HG03432 (cell line): ENCODE data around the gene POR.

ENCODE experiments used
- ATAC-seq: cut with Tn5 transposase; IDR thresholded peaks from one replicate; pipeline ENCODE4 v1.9.1; 2021; ENCODE audit warnings: mild to moderate bottlenecking, moderate library complexity; ENCODE audit not compliant: unreplicated experiment

POR gene

DNA sequence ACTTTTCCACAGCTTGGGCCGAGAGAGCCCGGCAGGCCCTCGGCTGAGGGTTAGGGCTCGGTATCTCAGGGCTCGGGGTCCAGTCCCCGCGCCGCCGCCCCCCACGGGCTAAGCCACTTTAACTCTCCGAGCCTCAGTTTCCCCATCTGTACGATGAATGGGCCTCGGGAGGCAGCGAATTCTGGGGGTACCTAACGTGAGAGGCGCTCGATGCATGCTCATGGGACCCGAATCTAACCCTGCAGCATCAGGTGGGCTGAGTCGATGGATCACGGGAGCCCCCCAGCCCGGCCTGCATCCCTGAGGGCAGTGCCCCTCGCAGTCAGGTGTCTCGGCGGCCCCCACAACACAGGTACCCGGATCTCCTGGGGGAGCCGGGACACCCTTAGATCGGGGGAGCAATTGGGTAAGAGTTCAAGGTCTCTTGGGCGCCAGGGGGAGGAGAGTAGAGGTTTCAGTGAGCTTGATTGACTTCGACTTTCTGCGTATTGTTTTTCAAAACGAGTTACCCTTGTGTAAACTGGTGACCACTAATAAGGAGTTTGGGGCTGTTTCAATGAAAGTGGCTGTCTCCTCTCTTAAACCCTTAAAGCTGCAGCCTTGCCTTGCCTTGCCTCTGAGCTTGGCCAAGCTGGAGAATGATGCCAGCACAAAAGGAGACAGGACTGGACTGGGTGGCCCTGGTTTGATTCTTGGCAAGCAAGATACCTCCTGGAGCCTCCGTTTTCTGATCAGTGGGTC is 631 bp downstream of the POR start:
- ATAC-seq = peak; percentile 5

DNA sequence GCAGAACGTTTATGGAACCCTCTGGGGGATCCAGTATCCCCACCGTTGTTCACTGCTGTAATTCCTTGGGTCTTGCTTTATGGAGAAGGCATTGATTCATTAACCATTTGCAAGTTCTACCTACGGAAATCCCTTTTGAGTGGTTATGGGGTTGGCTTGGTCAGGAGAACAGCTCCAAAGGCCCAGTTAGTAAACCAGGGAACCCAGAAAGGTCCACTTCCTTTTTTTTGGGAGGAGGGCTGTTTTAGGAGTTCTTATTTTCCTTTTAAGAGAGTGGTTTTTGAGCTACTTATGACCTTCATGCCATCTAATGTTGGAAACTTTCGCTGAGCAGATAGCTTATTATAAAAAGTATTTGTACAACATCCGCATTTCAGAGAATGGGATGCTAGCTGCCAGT is 1.3 kb downstream of the POR start:
- no peak for ATAC-seq

DNA sequence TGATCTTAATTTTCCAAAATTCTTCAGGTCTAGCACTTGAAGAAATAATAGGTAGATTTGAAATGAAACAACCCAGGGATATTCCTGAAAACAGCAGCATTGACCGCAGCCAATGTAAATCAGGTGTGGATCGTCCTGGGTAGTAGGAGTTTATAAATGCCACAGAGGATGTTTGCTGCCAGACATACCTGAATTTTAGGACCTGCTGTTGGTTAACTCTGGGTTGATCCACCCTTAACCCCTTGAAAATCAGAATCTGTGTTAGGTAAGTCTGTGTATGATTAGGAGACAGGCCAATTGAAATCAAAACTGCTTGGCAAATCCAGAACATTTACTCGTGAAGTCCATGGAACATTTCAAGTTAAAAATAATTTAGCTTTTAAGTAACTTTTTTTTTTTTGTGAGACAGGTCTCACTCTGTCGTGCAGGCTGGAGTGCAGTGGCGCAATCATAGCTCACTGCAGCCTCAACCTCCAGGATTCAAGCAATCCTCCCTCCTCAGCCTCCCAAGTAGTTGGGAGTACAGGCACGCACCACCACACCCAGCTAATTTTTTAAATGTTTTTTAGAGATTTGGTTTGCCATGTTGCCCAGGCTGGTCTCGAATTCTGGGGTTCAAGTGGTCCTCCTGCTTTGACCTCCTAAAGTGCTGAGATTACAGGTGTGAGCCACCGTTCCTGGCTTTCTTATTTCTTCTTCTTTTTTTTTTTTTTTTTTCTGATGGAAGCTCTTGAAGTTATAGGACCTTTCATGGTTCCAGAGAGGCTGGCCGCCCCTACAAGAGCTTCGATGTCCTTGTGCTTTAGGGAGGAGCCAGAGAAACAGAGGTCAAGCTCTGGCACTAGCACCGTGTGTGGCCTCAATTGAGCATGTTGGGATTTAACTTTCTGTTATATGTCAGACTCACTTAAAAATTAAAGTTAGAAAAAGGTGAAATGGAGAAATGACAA is 2.0 kb downstream of the POR start:
- ATAC-seq = no peak

DNA sequence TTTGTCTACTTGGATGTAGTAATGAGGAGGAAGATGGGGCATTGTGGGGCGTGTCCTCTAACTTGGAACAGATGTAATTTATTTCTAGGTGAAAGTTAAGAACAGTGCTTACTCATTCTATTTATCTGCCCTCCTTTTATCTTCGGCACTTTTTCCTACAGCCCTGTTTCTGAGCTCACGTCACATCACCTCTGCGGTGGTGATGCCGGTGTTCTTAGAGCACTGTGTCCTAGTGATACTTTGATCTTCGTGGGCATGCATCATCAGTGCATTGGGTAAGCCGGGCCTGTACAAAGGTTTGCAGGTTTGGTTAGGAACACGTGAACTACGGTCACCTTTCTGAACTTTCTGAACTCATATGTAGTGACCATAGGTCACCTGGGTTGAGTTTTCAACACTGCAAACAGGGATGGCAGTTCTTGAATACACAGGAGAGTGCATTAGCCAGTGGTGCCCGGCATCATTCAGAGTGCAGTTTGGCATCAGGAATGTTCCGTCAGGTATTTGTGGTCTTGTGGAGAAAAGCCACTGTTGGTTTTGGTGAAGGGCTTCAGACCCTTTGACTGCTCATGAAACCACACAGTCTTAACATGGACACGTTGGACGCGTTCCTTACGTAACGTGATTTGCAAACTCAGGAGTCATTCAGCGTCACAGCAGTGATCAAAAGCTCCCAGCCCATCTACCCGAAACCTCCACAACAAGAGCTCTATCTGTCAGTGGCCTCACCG is 5.6 kb downstream of the POR start:
- ATAC-seq = no peak

DNA sequence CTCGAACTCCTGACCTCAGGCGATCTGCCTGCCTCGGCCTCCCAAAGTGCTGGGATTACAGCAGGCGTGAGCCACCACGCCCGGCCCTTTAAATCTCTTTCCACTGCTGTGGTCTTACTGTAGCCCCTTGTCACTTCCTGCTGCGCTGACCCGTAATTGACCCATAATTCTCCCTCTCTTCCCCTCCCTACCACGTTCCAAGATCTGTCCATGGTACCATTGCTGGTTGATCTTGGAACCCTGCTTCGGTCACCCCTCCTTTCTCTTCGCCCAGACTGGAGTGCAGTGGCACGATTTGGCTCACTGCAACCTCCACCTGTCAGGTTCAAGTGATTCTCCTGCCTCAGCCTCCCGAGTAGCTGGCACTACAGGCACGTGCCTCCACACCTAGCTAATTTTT is 6.5 kb downstream of the POR start:
- no peak for ATAC-seq

DNA sequence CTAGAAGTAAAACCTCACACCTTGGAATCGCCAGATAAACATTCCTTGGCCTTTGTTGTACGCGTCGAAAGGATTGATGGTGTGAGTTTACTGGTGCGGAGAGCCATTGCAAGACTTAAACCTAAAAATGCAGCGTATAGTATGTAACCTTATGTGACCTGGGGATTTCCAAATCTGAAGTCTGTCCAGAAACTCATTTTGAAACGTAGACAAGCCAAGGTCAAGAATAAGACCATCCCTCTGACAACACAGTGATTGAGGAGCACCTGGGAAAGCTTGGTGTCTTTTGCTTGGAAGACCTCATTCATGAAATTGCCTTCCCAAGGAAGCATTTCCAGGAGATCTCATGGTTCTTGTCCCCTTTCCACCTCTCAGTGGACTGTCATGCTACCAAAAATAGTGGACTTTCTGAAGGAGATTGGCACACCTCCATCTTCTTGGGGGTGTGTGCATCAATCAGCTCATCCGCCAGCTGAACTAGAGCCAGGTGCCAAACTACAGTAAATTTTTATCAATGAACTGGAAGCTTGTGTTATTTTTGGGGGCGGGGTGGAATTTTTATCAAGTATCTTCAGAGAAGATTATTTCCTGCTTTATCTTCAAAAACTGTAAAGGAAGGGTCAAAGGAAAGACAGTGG is 8.1 kb downstream of the POR start:
- ATAC-seq = no peak

DNA sequence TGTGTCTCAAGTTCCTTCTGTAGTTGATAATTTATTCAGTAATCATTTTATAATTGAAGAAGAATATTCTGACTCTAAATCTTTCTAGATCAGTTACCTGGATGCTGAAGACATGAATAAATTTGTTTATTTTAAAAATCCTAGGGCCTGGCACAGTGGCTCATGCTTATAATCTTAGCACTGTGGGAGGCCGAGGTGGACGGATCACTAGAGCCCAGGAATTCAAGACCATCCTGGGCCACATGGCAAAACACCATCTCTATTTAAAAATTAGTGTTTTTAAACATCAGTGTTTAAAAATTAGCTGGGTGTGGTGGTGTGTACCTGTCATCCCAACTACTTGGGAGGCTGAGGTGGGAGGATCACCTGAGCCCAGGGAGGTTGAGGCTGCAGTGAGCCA is 9.3 kb downstream of the POR start:
- no peak for ATAC-seq

DNA sequence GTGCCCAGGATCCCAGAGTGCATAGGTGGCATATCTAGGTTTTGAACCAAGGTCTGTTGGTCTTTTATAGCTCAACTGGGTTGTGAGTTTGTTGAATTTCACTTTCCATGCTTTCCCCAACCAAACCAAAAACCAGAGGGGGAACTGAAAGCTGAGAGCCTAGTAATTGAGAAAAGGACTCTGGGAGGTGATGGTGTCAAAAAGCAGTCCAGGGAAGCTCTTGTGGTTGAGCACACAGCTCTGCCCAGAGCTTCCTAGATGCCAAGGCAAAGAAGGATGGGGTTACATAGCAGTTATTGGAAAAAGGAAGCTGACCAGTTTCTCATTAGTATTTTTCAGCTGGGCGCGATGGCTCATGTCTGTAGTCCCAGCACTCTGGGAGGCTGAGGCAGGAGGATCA is 9.9 kb downstream of the POR start:
- no peak for ATAC-seq

DNA sequence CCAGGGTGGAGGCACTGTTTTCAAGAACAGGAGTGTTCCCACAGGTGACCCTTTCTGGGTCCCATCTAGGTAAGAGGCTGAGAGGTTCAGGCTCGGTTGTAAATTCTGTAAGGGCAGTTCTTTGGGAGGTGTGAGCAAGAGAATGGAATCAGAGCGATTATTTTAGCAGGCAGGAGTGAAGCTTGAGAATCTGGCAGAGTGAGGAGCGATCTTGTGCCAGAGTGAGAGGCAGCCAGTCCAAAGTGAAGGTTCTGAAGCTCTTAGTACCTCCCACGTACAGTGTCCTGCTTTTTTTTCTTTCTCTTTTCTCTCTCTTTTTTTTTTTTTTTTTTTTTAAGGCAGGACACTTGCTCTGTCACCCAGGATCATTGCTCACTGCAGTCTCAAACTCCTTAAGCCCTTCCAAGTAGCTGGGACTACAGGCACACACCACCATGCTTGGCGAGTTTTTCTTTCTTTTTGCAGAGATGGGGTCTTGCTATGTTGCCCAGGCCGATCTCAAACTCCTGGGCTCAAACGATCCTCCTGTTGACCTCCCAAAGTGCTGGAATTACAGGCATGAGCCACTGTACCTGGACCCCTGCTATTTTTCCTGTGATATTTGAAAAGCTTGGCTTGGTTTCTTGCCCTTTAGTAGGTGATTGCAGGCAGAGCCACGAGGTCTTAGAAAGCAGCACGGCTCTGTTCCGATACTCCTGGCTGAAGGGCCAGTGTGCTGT is 10.9 kb downstream of the POR start:
- ATAC-seq = no peak

DNA sequence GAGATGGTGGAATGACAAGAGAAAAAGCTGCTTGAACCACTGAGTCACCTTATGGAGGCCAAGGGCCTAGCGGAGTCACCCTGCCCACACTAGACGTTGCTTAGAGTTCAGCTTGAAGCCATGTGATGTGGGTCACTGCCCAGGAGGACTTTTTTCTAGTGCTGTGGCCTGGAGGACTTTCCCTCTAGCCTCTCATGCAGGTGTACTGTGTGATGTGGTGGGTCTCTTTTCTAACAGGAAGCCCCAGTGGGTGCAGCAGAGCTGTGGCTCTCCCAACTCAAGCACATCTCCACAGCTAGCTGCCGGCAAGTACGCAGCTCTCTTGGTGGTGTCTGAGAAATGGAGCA is 13.6 kb downstream of the POR start:
- peak; percentile 76 for ATAC-seq

DNA sequence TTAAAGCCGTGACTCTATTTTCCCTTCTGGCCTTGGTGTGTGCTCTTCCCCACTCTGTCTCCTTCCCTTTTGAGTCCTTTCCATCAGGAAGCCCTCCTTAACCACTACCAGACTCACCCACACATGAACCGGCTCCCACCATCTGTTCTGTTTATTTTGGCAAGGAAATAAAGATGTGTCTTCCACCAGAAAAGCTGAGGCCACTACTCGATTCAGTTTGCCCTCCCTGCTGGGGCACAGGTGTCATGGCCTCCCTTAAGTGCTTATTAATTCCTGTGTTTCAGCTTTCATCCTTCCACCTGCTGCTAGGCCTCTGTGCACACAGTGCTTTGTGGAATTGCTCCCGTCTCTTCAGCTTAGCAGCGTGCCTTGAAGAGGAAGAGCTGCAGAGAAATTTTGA is 16.7 kb downstream of the POR start:
- ATAC-seq = no peak

DNA sequence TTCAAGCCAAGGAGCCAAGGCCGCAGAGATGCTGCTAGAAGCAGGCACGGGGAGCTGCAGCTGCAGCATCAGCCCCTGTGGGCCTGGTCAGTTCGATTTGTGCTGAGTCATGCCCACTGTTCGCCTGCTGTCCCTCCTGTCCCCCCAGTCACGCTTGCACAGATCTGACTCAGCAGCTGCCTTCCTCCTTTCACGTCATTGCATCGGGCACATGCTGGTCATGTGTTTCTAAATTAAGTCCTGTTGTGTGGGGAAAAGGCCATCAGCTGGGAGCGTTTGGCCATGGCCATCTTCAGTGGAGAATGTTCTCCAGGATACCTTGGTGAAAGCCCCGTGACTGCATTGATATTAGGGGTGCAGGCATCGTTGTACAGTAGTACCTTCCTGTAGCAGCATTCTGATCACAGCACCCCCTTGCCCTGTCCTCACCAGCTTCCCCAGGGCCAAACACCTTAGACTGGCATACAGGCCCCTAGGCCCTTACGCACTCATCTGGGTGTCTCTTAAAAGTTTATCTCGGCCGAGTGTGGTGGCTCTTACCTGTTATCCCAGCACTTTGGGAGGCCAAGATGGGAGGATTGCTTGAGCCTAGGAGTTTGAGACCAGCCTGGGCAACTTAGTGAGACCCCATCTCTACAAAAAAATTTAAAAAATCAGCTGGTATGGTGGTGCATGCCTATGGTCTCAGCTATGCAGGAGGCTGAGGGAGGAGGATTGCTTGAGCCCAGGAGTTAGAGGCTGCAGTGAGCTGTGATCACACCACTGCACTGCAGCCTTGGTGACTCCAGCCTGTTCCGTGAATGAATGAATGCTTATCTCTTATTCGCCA is 23.2 kb downstream of the POR start:
- ATAC-seq = no peak

DNA sequence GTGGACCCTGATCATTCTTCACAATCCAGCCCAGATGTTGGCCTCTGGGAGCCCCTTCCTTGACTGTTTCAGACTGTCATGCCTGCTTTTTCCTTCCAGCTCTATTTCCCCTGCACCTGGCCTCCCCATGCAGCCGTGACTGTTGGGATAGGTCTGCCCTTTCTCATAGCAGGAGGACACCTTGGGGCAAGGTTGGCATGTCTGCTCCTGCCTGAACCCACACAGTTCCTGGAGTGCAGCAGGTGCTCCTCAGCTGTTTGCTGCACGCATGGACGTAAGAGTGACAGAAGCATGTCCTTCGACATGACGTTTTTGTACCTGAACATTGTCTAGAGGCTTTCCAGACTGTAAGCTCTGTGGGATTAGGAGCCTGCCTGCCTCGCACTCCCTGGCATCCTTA is 24.0 kb downstream of the POR start:
- no peak for ATAC-seq

DNA sequence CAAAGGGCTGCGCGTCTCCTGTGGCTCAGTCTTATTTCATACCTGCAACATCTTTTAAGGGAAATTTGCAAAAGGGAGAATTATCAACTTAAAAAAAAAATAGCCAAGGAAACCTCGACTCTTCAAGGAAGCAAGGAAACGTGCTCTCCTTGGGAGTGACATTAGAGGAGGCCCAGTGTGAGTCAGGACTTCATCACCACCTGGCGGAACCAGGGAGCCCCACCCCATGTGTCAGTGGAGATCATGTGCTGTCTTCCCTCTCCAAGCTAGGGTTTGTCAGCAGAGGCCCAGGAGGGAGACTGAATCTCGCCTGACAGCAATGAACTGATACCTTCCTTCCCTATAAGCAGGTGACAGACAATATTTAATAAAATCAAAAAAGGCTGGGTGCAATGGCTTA is 28.9 kb downstream of the POR start:
- ATAC-seq = no peak

DNA sequence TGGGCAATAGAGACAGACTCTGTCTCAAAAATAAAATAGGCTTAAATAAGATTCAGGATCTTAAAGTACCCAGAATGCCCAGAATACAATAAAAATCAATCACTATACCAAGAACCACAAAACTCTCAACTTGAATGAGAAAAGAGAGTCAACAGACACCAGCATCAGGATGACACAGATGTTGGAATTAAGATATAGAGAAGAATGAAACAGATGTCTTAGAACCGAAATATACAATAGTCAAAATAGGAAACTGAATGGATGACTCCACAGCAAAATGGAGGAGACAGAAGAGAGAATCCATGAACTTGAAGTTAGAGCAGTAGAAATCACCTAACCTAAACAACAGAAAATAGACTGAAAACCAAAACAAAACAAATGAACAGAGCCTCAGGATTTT is 29.6 kb downstream of the POR start:
- no peak for ATAC-seq

DNA sequence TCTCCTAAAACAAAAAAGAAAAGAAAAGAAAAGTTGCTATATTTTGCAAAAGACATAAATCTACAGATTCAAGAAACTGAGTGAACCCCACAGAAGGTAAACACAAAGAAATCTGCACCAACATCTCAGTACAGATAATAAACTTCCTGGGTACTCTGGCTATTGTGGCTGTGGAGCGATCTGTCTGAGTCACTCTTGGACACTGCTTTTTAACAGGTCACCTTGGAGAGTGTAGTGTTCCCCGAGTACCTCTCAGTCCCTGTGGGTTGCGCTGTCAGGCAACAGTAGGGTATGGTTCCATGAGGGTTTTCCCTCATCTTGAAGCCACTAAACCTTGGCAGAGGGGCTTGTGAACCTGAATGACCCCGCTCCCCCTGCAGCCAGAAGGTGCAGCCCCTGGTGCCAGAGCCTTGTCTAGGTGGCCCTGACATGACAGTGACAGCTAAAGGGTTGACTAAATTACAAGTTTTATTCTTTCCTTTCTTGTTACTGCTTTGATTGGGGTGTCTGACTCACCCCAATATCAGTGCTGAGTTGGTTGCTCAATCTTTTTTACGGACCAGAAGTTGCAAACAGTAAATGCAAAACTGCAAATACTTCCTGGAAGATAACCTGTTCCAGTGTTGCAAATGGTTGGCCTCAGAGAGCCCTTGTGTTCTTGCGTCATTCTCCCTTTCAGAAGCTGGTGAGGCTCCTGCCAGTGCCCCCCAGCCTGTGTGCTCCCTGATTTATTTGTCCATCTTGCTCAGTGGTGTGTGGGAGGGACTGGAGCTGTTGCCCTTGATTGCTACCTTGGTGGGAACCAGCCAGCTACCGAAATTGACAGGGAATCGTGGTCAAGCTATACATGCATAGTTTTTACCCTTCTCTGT is 30.6 kb downstream of the POR start:
- ATAC-seq = no peak

DNA sequence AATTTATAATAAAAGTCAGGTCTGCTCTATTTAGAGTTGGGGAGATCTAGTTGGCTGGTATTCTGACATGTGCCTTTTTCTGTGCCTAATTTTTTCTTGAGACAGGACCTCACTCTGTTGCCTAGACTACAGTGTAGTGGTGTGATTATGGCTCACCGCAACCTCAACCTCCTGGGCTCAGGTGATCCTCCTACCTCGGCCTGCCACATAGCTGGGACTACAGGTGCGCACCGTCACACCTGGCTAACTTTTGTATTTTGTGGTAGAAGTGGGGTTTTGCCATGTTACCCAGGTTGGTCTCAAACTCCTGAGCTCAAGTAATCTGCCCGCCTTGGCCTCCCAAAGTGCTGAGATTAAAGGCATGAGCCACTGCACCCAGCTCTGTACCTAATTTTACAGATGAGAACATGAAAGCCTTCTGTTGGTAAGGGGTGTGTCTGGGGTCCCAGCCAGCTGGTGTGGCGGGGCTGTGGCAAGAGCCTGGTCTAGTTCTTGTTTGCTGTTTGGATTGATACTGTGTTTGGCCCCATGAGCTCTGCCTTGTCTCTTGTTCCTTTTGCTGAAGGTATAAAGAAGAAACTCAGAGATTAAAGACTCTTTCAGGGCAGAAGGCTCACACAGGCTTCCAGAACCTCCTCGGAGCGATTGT is 31.4 kb downstream of the POR start:
- no peak for ATAC-seq

DNA sequence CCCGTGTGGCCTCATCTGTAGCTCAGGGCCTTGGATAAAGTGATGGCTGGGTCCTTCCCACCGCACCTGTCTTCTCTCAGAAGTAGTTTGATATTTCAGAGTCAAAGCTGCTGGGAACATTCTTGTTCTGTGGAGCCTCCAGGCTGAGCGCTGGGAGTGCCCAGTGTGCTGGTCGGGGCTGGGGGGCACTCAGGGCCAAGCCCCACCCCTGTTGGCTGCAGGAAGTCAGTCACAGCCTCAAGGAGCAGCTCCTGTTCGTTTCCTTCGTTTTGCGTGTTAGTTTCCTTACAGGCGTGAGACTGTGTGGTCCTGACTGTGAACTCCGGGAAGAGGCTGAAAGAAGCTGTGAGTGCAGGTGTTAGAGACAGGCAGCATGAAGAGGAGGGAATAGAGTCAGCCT is 33.2 kb downstream of the POR start:
- no peak for ATAC-seq
